ENCODE measurements around the gene PPP1R10. TPM values are rescaled to one million over a fixed set of nuclear protein-coding genes. Genes with fewer than 3 reads are reported as not detected.

The PPP1R10 gene
- total RNA-seq, 4 donors from 2014 or later, result 24.1 to 31.5 (median 27.0) TPM

- H3K4me1 ChIP-seq, result peaks cover 0 to 4% of the 10 kb centered on the region in 2 donors
- in situ Hi-C loops (cut with MboI; ENCODE audit: low sequenced_read_pairs in 4 of 4) (no loop called here), intact Hi-C loops (cut with DNase I; ENCODE audit: low total_unique reads) (no loop called here)
- peaks cover 4 to 83% of the 10 kb centered on the region in 2 donors for H3K36me3 ChIP-seq
- H3K27me3 ChIP-seq, result no peaks in the 10 kb centered on the region
- no peak for DNase-seq
- H3K27ac ChIP-seq, result peak overlapping the region; percentile 61 to 77 (median 71)
- peak; percentile 13 to 43 for ATAC-seq
- TF ChIP-seq CTCF (IDR thresholded peaks at IDR 0.05 in 4 of 5, conservative IDR thresholded peaks at IDR 0.05 in 1 of 5), result no peak
- TF ChIP-seq POLR2A (IDR thresholded peaks at IDR 0.05), result no peak
- no peaks in the 10 kb centered on the region for H3K9me3 ChIP-seq
- no peak overlapping the region for H3K4me3 ChIP-seq
Measured at GRCh38 chr6:30591008-30591407, 26.0 kb downstream of the PPP1R10 start.

GRCh38 chr6:30590509-30590908 lies 26.5 kb downstream of the PPP1R10 start:
- intact Hi-C loops (cut with DNase I; ENCODE audit: low total_unique reads), result no loop called here
- TF ChIP-seq POLR2A (IDR thresholded peaks at IDR 0.05), result no peak

GRCh38 chr6:30589754-30590358 lies 27.2 kb downstream of the PPP1R10 start:
- Histone ChIP-seq H3K4me1 (peaks cover 0 to 4% of the 10 kb centered on the region in 2 donors), H3K9me3 (no peaks in the 10 kb centered on the region), H3K27me3 (no peaks in the 10 kb centered on the region), H3K4me3 (no peak overlapping the region), H3K27ac (peak overlapping the region; percentile 61 to 77 (median 71)), H3K36me3 (peaks cover 4 to 94% of the 10 kb centered on the region in 2 donors)
- in situ Hi-C loops (cut with MboI; ENCODE audit: low sequenced_read_pairs in 4 of 4) (no loop called here), intact Hi-C loops (cut with DNase I; ENCODE audit: low total_unique reads) (no loop called here)
- ATAC-seq, result no peak
- no peak for TF ChIP-seq CTCF (IDR thresholded peaks at IDR 0.05 in 4 of 5, conservative IDR thresholded peaks at IDR 0.05 in 1 of 5)
- no peak for TF ChIP-seq POLR2A (IDR thresholded peaks at IDR 0.05)
- no peak for DNase-seq

More at GRCh38 chr6:30590509-30590908, 26.5 kb downstream of the PPP1R10 start:
- Histone ChIP-seq H3K27me3 (no peaks in the 10 kb centered on the region), H3K9me3 (no peaks in the 10 kb centered on the region), H3K4me3 (no peak overlapping the region), H3K36me3 (peaks cover 4 to 88% of the 10 kb centered on the region in 2 donors), H3K4me1 (peaks cover 0 to 4% of the 10 kb centered on the region in 2 donors), H3K27ac (peak overlapping the region; percentile 61 to 77 (median 71))
- DNase-seq, result no peak
- in situ Hi-C loops (cut with MboI; ENCODE audit: low sequenced_read_pairs in 4 of 4), result no loop called here
- peak; percentile 4 to 23 for ATAC-seq

GRCh38 chr6:30583921-30584320 lies 33.1 kb downstream of the PPP1R10 start:
- Histone ChIP-seq H3K4me3 (no peak overlapping the region), H3K27me3 (no peaks in the 10 kb centered on the region), H3K36me3 (peaks cover 6 to 97% of the 10 kb centered on the region in 2 donors), H3K4me1 (no peaks in the 10 kb centered on the region), H3K9me3 (no peaks in the 10 kb centered on the region), H3K27ac (no peak overlapping the region)
- in situ Hi-C loops (cut with MboI; ENCODE audit: low sequenced_read_pairs in 4 of 4) (no loop called here), intact Hi-C loops (cut with DNase I; ENCODE audit: low total_unique reads) (no loop called here)
- TF ChIP-seq POLR2A (IDR thresholded peaks at IDR 0.05), result no peak
- no peak for TF ChIP-seq CTCF (IDR thresholded peaks at IDR 0.05 in 4 of 5, conservative IDR thresholded peaks at IDR 0.05 in 1 of 5)
- no peak for DNase-seq
- ATAC-seq, result no peak

GRCh38 chr6:30578051-30578450 lies 39.0 kb downstream of the PPP1R10 start:
- ATAC-seq (no peak), DNase-seq (no peak)
- TF ChIP-seq POLR2A (IDR thresholded peaks at IDR 0.05) (no peak), CTCF (IDR thresholded peaks at IDR 0.05 in 4 of 5, conservative IDR thresholded peaks at IDR 0.05 in 1 of 5) (no peak)
- Histone ChIP-seq H3K4me3 (no peak overlapping the region), H3K27me3 (no peaks in the 10 kb centered on the region), H3K4me1 (peaks cover under 1 to 6% of the 10 kb centered on the region in 2 donors), H3K27ac (no peak overlapping the region), H3K9me3 (no peaks in the 10 kb centered on the region), H3K36me3 (peaks cover 3 to 64% of the 10 kb centered on the region in 2 donors)
- intact Hi-C loops (cut with DNase I; ENCODE audit: low total_unique reads), result no loop called here
- in situ Hi-C loops (cut with MboI; ENCODE audit: low sequenced_read_pairs in 4 of 4), result no loop called here

Data from gastrocnemius medialis (tissue), 4 donors.